Measurements from ENCODE around the gene CYREN. TPM values are rescaled to one million over a fixed set of nuclear protein-coding genes. Genes with fewer than 3 reads are reported as not detected.

CYREN gene
- total and polyA plus RNA-seq, 2 experiments from 2014 or later, result 22.7 to 70.6 TPM

- Histone ChIP-seq H3F3A (replicated peaks; ENCODE audit: low read depth) (no peaks in the 10 kb centered on the region), H3K4me2 (no peak overlapping the region), H3K27me3 (ENCODE audit: insufficient read depth) (no peaks in the 10 kb centered on the region), H3K27ac (ENCODE audit: low read depth) (no peak overlapping the region), H3K4me3 (no peak overlapping the region), H3K4me1 (ENCODE audit: insufficient read depth) (no peaks in the 10 kb centered on the region), H3K79me2 (replicated peaks; ENCODE audit: insufficient read depth) (no peaks in the 10 kb centered on the region), H3K36me3 (ENCODE audit: insufficient read depth) (0 out of 2 replicates have a peak, but pooled peaks cover 2% of the 10 kb centered on the region), H2AFZ (no peak overlapping the region), H3K9me2 (ENCODE audit: insufficient read depth) (no peaks in the 10 kb centered on the region), H4K20me1 (replicated peaks; ENCODE audit: insufficient read depth) (no peaks in the 10 kb centered on the region; the same call in 1 of the 2 replicates)
- TF ChIP-seq, protein P1, sequence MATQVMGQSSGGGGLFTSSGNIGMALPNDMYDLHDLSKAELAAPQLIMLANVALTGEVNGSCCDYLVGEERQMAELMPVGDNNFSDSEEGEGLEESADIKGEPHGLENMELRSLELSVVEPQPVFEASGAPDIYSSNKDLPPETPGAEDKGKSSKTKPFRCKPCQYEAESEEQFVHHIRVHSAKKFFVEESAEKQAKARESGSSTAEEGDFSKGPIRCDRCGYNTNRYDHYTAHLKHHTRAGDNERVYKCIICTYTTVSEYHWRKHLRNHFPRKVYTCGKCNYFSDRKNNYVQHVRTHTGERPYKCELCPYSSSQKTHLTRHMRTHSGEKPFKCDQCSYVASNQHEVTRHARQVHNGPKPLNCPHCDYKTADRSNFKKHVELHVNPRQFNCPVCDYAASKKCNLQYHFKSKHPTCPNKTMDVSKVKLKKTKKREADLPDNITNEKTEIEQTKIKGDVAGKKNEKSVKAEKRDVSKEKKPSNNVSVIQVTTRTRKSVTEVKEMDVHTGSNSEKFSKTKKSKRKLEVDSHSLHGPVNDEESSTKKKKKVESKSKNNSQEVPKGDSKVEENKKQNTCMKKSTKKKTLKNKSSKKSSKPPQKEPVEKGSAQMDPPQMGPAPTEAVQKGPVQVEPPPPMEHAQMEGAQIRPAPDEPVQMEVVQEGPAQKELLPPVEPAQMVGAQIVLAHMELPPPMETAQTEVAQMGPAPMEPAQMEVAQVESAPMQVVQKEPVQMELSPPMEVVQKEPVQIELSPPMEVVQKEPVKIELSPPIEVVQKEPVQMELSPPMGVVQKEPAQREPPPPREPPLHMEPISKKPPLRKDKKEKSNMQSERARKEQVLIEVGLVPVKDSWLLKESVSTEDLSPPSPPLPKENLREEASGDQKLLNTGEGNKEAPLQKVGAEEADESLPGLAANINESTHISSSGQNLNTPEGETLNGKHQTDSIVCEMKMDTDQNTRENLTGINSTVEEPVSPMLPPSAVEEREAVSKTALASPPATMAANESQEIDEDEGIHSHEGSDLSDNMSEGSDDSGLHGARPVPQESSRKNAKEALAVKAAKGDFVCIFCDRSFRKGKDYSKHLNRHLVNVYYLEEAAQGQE (IDR thresholded peaks at IDR 0.05; ENCODE audit: unreplicated experiment), result no peak
- TF ChIP-seq EZH2phosphoT487 (IDR thresholded peaks at IDR 0.05; ENCODE audit: unreplicated experiment) (no peak), ZNF331 (CRISPR knock-in tag; IDR thresholded peaks at IDR 0.05; ENCODE audit: low read depth) (no peak), NANOG (IDR thresholded peaks at IDR 0.05; ENCODE audit: borderline replicate concordance) (no peak), JUNB (IDR thresholded peaks at IDR 0.05; ENCODE audit: unreplicated experiment) (no peak), STAT1 (IDR thresholded peaks at IDR 0.05; ENCODE audit: unreplicated experiment) (no peak), POLR2AphosphoS5 (IDR thresholded peaks at IDR 0.05; ENCODE audit: low read depth) (no peak)
- H3K9me3 Mint-ChIP-seq, result no peaks in the 10 kb centered on the region
- ATAC-seq (no peak), DNase-seq (ENCODE audit: low spot score) (no peak)
- peaks cover 7% of the 10 kb centered on the region for H3K27me3 Mint-ChIP-seq (ENCODE audit: insufficient read depth, low read depth, poor library complexity)
- no peaks in the 10 kb centered on the region for H3K4me1 Mint-ChIP-seq
- no peak overlapping the region for H3K4me3 Mint-ChIP-seq
- H3K27ac Mint-ChIP-seq, result no peak overlapping the region
- peaks cover 30% of the 10 kb centered on the region for H3K36me3 Mint-ChIP-seq (ENCODE audit: low read depth)
Measured at GRCh38 chr7:135188298-135188984, 17.9 kb upstream of the CYREN start.

DNA sequence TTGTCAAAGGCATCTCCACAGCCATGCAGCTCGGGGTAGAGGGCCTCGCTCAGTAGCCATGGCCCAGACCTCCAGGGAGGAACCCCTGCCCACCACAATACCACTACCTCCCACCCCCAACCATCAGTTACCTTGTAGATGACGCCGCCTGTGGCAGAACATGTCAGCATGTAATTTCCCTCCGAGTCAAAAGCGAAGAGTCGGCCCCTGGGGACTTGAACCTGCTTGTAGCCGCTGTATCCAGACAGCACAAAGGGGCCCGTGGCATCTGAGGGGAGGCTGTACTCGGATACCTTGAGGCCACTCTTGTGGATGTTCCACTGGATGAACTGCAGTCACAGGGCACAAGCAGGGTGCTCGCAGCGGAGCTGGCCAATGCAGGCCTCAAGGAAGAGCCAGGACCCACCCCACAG is 16.3 kb upstream of the CYREN start:
- no peak overlapping the region for H3K4me3 ChIP-seq
- Mint-ChIP-seq H3K4me1 (no peaks in the 10 kb centered on the region), H3K27me3 (ENCODE audit: insufficient read depth, low read depth, poor library complexity) (peaks cover 4% of the 10 kb centered on the region), H3K9me3 (peaks cover 13% of the 10 kb centered on the region), H3K4me3 (no peak overlapping the region), H3K27ac (no peak overlapping the region), H3K36me3 (ENCODE audit: low read depth) (peaks cover 38% of the 10 kb centered on the region)
- ATAC-seq, result no peak
- H3K36me3 ChIP-seq (ENCODE audit: insufficient read depth), result 0 out of 2 replicates have a peak, but pooled peaks cover 2% of the 10 kb centered on the region
- no peaks in the 10 kb centered on the region for H3F3A ChIP-seq (replicated peaks; ENCODE audit: low read depth)
- no peak for DNase-seq (ENCODE audit: low spot score)
- H2AFZ ChIP-seq, result no peak overlapping the region
- no peaks in the 10 kb centered on the region for H3K9me2 ChIP-seq (ENCODE audit: insufficient read depth)
- H3K4me1 ChIP-seq (ENCODE audit: insufficient read depth), result no peaks in the 10 kb centered on the region
- no peaks in the 10 kb centered on the region for H3K27me3 ChIP-seq (ENCODE audit: insufficient read depth)
- H3K79me2 ChIP-seq (replicated peaks; ENCODE audit: insufficient read depth), result no peaks in the 10 kb centered on the region
- TF ChIP-seq, protein P1 (IDR thresholded peaks at IDR 0.05; ENCODE audit: unreplicated experiment), result no peak
- no peak for TF ChIP-seq STAT1 (IDR thresholded peaks at IDR 0.05; ENCODE audit: unreplicated experiment)
- TF ChIP-seq EZH2phosphoT487 (IDR thresholded peaks at IDR 0.05; ENCODE audit: unreplicated experiment), result no peak
- TF ChIP-seq CREB1 (CRISPR knock-in tag; IDR thresholded peaks at IDR 0.05; ENCODE audit: low read depth), result no peak
- no peak for TF ChIP-seq ZNF114 (CRISPR knock-in tag; IDR thresholded peaks at IDR 0.05)
- TF ChIP-seq JUNB (IDR thresholded peaks at IDR 0.05; ENCODE audit: unreplicated experiment), result no peak
- TF ChIP-seq, protein P2, sequence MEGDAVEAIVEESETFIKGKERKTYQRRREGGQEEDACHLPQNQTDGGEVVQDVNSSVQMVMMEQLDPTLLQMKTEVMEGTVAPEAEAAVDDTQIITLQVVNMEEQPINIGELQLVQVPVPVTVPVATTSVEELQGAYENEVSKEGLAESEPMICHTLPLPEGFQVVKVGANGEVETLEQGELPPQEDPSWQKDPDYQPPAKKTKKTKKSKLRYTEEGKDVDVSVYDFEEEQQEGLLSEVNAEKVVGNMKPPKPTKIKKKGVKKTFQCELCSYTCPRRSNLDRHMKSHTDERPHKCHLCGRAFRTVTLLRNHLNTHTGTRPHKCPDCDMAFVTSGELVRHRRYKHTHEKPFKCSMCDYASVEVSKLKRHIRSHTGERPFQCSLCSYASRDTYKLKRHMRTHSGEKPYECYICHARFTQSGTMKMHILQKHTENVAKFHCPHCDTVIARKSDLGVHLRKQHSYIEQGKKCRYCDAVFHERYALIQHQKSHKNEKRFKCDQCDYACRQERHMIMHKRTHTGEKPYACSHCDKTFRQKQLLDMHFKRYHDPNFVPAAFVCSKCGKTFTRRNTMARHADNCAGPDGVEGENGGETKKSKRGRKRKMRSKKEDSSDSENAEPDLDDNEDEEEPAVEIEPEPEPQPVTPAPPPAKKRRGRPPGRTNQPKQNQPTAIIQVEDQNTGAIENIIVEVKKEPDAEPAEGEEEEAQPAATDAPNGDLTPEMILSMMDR (conservative IDR thresholded peaks at IDR 0.05; ENCODE audit: low read depth in 2 of 2), result no peak
- TF ChIP-seq EZH2 (IDR thresholded peaks at IDR 0.05; ENCODE audit: low read depth, unreplicated experiment), result no peak
- no peak for TF ChIP-seq ZNF331 (CRISPR knock-in tag; IDR thresholded peaks at IDR 0.05; ENCODE audit: low read depth)
- TF ChIP-seq, protein P3, sequence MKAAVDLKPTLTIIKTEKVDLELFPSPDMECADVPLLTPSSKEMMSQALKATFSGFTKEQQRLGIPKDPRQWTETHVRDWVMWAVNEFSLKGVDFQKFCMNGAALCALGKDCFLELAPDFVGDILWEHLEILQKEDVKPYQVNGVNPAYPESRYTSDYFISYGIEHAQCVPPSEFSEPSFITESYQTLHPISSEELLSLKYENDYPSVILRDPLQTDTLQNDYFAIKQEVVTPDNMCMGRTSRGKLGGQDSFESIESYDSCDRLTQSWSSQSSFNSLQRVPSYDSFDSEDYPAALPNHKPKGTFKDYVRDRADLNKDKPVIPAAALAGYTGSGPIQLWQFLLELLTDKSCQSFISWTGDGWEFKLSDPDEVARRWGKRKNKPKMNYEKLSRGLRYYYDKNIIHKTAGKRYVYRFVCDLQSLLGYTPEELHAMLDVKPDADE (IDR thresholded peaks at IDR 0.05), result no peak
- H4K20me1 ChIP-seq (replicated peaks; ENCODE audit: insufficient read depth), result no peaks in the 10 kb centered on the region; the same call in 1 of the 2 replicates
- no peak overlapping the region for H3K4me2 ChIP-seq
- no peak overlapping the region for H3K27ac ChIP-seq (ENCODE audit: low read depth)
